ENCODE data around the gene TMEM247.

DNA sequence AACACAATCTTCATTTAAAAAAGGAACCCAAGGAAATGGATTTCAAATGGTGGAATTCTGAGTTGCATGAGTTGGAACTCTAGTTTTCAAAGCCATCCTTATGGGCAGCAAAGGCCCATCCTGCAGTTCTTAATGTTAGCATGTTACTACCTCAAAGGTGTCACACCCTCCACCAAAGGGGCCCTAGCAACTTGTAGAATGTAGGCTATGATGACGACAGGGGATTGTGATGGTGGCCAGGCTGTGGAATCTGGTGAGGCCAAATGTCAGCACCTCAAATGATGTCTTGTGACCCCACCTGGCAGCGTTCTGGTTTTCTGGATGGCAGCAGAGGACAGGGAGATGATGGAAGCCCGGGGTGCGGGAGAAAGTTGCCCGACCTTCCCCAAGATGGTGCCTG, at the start of gene TMEM247:
- no peak for TF ChIP-seq POLR2A (IDR thresholded peaks at IDR 0.05)
- TF ChIP-seq CTCF (IDR thresholded peaks at IDR 0.05) = no peak
